ENCODE measurements around the gene MCAT. TPM values are rescaled to one million over a fixed set of nuclear protein-coding genes. Genes with fewer than 3 reads are reported as not detected.

The MCAT gene
- total RNA-seq, 1 experiment from 2014 or later, result 16.3 TPM

DNA sequence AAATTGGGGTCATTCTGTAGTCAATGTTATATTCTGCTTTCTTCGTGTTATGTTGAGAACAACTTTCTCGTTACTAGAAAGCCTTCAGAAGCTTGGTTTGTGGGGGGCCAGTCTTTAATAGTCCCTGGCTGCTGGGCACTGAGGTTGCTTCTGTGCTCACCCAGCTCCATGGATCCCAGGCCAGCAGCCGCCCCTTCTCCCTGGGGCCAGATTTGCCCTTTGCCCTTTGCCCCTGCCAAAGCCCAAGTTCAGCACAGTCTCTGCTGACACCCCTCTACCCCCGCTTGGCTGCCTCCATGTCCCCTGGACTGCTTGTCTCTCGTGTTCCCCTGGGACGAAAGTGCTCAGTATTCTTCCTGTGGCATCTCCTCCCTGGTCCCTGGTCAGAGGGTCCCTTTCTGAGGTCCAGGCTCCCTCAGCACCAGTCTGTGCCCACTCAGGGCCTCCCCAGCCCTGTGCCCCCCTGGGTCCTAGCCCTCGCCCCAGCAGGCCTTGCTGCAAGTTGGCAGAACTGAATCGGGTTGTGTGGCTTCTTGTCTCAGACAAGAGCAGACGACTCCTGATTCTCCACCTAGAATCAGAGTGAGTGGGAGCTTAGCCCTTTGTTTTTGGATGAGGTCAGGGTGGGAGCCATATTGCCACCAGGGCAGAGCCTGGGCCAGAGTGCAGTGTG lies 14.8 kb upstream of the MCAT start:
- BruUV-seq (replicated peaks), result no TSS peak
- TF ChIP-seq TCF7L2 (IDR thresholded peaks at IDR 0.05; ENCODE audit: low read depth, low read length) (no peak), POLR2AphosphoS5 (IDR thresholded peaks at IDR 0.05; ENCODE audit: low read depth, low read length) (no peak), SIN3A (IDR thresholded peaks at IDR 0.05; ENCODE audit: borderline replicate concordance, insufficient read depth, low read depth, low read length) (no peak)
- TF ChIP-seq, protein P1, sequence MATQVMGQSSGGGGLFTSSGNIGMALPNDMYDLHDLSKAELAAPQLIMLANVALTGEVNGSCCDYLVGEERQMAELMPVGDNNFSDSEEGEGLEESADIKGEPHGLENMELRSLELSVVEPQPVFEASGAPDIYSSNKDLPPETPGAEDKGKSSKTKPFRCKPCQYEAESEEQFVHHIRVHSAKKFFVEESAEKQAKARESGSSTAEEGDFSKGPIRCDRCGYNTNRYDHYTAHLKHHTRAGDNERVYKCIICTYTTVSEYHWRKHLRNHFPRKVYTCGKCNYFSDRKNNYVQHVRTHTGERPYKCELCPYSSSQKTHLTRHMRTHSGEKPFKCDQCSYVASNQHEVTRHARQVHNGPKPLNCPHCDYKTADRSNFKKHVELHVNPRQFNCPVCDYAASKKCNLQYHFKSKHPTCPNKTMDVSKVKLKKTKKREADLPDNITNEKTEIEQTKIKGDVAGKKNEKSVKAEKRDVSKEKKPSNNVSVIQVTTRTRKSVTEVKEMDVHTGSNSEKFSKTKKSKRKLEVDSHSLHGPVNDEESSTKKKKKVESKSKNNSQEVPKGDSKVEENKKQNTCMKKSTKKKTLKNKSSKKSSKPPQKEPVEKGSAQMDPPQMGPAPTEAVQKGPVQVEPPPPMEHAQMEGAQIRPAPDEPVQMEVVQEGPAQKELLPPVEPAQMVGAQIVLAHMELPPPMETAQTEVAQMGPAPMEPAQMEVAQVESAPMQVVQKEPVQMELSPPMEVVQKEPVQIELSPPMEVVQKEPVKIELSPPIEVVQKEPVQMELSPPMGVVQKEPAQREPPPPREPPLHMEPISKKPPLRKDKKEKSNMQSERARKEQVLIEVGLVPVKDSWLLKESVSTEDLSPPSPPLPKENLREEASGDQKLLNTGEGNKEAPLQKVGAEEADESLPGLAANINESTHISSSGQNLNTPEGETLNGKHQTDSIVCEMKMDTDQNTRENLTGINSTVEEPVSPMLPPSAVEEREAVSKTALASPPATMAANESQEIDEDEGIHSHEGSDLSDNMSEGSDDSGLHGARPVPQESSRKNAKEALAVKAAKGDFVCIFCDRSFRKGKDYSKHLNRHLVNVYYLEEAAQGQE (IDR thresholded peaks at IDR 0.05; ENCODE audit: insufficient read depth in 1 of 2, low read depth in 2 of 2, low read length in 1 of 2), result no peak
- TF ChIP-seq, protein P2, sequence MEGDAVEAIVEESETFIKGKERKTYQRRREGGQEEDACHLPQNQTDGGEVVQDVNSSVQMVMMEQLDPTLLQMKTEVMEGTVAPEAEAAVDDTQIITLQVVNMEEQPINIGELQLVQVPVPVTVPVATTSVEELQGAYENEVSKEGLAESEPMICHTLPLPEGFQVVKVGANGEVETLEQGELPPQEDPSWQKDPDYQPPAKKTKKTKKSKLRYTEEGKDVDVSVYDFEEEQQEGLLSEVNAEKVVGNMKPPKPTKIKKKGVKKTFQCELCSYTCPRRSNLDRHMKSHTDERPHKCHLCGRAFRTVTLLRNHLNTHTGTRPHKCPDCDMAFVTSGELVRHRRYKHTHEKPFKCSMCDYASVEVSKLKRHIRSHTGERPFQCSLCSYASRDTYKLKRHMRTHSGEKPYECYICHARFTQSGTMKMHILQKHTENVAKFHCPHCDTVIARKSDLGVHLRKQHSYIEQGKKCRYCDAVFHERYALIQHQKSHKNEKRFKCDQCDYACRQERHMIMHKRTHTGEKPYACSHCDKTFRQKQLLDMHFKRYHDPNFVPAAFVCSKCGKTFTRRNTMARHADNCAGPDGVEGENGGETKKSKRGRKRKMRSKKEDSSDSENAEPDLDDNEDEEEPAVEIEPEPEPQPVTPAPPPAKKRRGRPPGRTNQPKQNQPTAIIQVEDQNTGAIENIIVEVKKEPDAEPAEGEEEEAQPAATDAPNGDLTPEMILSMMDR (IDR thresholded peaks at IDR 0.05), result no peak
- intact Hi-C loops (cut with micrococcal nuclease; ENCODE audit: unreplicated experiment), result no loop called here
- Histone ChIP-seq H3K4me3 (ENCODE audit: low read depth in 2 of 2, low read length in 2 of 2) (no peak overlapping the region), H3K9me3 (ENCODE audit: control insufficient read depth, insufficient read depth, low read depth, low read length) (no peaks in the 10 kb centered on the region), H3K27ac (ENCODE audit: low read length) (no peak overlapping the region), H3K4me1 (ENCODE audit: control insufficient read depth, insufficient read depth, low read length) (peaks cover 6% of the 10 kb centered on the region; the same call in 1 of the 2 replicates), H3K36me3 (ENCODE audit: control insufficient read depth, insufficient read depth, low read length) (no peaks in the 10 kb centered on the region), H3K27me3 (ENCODE audit: control insufficient read depth, insufficient read depth, low read length) (no peaks in the 10 kb centered on the region)
- POLR2A ChIA-PET, result no interaction called here
- CTCF ChIA-PET, result interaction anchor here (0.5 kb wide), 1 partner anchor 50 kb away, joined by 6 read pairs; no protein-coding TSS in a partner anchor
- DNase-seq (ENCODE audit: low read depth, low spot score) (no peak), ATAC-seq (no peak)
- in situ Hi-C loops (cut with HindIII; ENCODE audit: low pct_unique_long_range_greater_than_20kb, low sequenced_read_pairs), result no loop called here

DNA sequence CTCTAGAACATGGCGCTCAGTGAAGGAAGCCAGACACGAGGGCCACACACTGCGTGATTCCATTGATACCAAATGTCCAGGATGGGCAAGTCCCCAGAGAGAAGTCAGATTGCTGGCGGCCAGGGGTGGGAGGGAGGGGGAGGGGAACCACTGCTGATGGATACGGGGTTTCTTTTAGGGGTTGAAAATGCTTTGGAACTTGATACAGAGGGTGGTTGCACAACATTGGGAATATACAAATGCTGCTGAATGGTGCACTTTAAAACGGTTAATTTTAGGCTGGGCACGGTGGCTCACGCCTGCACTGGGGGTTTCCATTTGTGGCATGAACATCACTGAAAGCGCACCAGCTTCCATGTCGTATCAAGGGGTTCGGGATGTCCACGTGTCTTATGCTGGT lies 13.2 kb upstream of the MCAT start:
- H3K4me3 ChIP-seq (ENCODE audit: low read depth in 2 of 2, low read length in 2 of 2), result no peak overlapping the region
- peaks cover 6% of the 10 kb centered on the region; the same call in 1 of the 2 replicates for H3K4me1 ChIP-seq (ENCODE audit: control insufficient read depth, insufficient read depth, low read length)
- POLR2A ChIA-PET, result no interaction called here
- intact Hi-C loops (cut with micrococcal nuclease; ENCODE audit: unreplicated experiment) (no loop called here), in situ Hi-C loops (cut with HindIII; ENCODE audit: low pct_unique_long_range_greater_than_20kb, low sequenced_read_pairs) (no loop called here)
- H3K9me3 ChIP-seq (ENCODE audit: control insufficient read depth, insufficient read depth, low read depth, low read length), result no peaks in the 10 kb centered on the region
- DNase-seq (ENCODE audit: low read depth, low spot score) (no peak), ATAC-seq (no peak)
- no peaks in the 10 kb centered on the region for H3K36me3 ChIP-seq (ENCODE audit: control insufficient read depth, insufficient read depth, low read length)
- CTCF ChIA-PET, result interaction anchor here (0.6 kb wide), 1 partner anchor 34 kb away, joined by 3 read pairs; no protein-coding TSS in a partner anchor
- TF ChIP-seq SIN3A (IDR thresholded peaks at IDR 0.05; ENCODE audit: borderline replicate concordance, insufficient read depth, low read depth, low read length) (no peak), POLR2AphosphoS5 (IDR thresholded peaks at IDR 0.05; ENCODE audit: low read depth, low read length) (no peak), TCF7L2 (IDR thresholded peaks at IDR 0.05; ENCODE audit: low read depth, low read length) (no peak)
- TF ChIP-seq, protein P1 (IDR thresholded peaks at IDR 0.05; ENCODE audit: insufficient read depth in 1 of 2, low read depth in 2 of 2, low read length in 1 of 2), result no peak
- TF ChIP-seq, protein P2 (IDR thresholded peaks at IDR 0.05), result no peak
- no TSS peak for BruUV-seq (replicated peaks)
- no peak overlapping the region for H3K27ac ChIP-seq (ENCODE audit: low read length)
- H3K27me3 ChIP-seq (ENCODE audit: control insufficient read depth, insufficient read depth, low read length), result no peaks in the 10 kb centered on the region
